Type B pancreatic cell (in vitro differentiated cells): ENCODE results near the gene IQCK. TPM values are rescaled to one million over a fixed set of nuclear protein-coding genes. Genes with fewer than 3 reads are reported as not detected.

Source experiments
- DNase-seq: peaks from one replicate; pipeline ENCODE4 v3.0.0; 2021; ENCODE audit warnings: mixed read lengths; ENCODE audit not compliant: unreplicated experiment; ENCODE audit errors: extremely low spot score
- H3K27ac Mint-ChIP-seq: 2 replicates; pipeline ENCODE4 v1.8.0; 2021; ENCODE audit warnings: mild to moderate bottlenecking, mixed read lengths
- H3K27me3 Mint-ChIP-seq: 2 replicates; pipeline ENCODE4 v1.8.0; 2021; ENCODE audit warnings: mixed read lengths
- H3K36me3 Mint-ChIP-seq: 2 replicates; pipeline ENCODE4 v1.8.0; 2021; ENCODE audit warnings: mixed read lengths
- H3K4me1 Mint-ChIP-seq: one replicate; pipeline ENCODE4 v1.8.0; 2021; ENCODE audit warnings: mixed read lengths; ENCODE audit not compliant: unreplicated experiment
- H3K4me3 Mint-ChIP-seq: 2 replicates; pipeline ENCODE4 v1.8.0; 2021; ENCODE audit warnings: mild to moderate bottlenecking, mixed read lengths
- H3K9me3 Mint-ChIP-seq: 2 replicates; pipeline ENCODE4 v1.8.0; 2021; ENCODE audit warnings: mixed read lengths
- CTCF ChIP-seq: fragments of 200-600 bp; sonication (generic); conservative IDR thresholded peaks from 2 replicates; pipeline ENCODE4 v1.5.0; 2021; ENCODE audit warnings: antibody characterized with exemption, mild to moderate bottlenecking
- total RNA-seq: library from RNA; stranded (reverse); gene quantifications from 2 replicates; pipeline ENCODE4 v1.2.1, GENCODE V29; 2021; ENCODE audit warnings: low replicate concordance

Gene IQCK
- total RNA-seq, 1 donor from 2014 or later: 23.0 TPM

- H3K4me1 Mint-ChIP-seq: peaks cover 12% of the 10 kb centered on the region
- no peak overlapping the region for H3K27ac Mint-ChIP-seq
- no peak for DNase-seq
- H3K27me3 Mint-ChIP-seq: no peaks in the 10 kb centered on the region
- no peak overlapping the region for H3K4me3 Mint-ChIP-seq
- H3K36me3 Mint-ChIP-seq: peaks cover 7% of the 10 kb centered on the region
- TF ChIP-seq CTCF: no peak
- H3K9me3 Mint-ChIP-seq: no peaks in the 10 kb centered on the region
Measured at GRCh38 chr16:19842426-19843157, 124.5 kb downstream of the IQCK start.

DNA sequence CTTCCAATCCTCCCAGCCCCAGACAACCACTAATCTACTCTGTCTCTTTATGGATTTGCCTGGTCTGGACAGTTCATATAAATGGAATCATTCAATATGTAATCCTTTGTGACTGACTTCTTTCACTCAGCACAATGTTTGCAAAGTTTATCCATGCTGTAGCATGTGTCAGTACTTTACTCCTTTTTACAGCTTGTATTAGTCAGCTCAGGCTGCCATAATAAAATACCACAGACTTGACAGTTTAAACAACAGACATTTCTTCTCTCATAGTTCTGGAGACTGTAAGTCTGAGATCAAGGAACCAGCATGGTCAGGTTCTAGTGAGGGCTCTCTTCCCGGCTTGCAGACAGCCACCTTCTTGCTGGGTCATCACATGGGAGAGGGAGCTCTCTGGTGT is 125.3 kb downstream of the IQCK start:
- no peak for DNase-seq

DNA sequence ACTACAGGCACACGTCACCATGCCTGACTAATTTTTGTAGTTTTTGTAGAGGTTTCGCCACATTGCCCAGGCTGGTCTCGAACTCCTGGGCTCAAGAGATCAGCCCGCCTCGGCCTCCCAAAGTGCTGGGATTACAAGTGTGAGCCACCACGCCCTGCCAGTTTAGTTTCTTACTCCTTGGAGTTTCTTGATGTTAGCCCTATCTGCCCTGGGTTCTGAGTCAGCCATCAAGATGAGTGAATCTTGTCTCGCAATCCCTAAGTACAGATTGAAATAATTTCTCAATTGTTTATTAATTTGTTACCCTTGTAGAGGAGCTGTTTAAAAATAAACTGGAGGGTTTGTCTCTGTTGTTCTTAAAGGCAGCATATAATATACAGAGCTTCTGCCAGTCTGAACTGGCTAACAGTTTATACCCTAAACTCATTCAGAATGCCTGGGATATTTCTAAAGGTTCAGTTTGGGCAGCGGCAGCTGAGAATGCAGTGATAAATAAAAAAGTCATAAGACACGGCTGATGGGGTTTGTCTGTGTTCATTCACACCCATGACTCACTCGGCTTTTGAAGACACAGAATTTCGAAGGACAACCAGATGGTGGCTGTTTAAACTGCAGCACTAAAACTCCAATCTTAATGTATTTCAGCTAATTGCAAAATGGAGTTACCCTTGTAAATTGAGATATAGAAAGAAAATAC is 127.0 kb downstream of the IQCK start:
- H3K4me1 Mint-ChIP-seq: peaks cover 5% of the 10 kb centered on the region
- no peaks in the 10 kb centered on the region for H3K27me3 Mint-ChIP-seq
- TF ChIP-seq CTCF: no peak
- H3K9me3 Mint-ChIP-seq: no peaks in the 10 kb centered on the region
- no peak overlapping the region for H3K27ac Mint-ChIP-seq
- peaks cover 8% of the 10 kb centered on the region for H3K36me3 Mint-ChIP-seq
- H3K4me3 Mint-ChIP-seq: no peak overlapping the region
- DNase-seq: no peak

More for the DNA sequence above, 125.3 kb downstream of the IQCK start:
- H3K27ac Mint-ChIP-seq: no peak overlapping the region
- peaks cover 8% of the 10 kb centered on the region for H3K36me3 Mint-ChIP-seq
- H3K4me3 Mint-ChIP-seq: no peak overlapping the region
- no peaks in the 10 kb centered on the region for H3K27me3 Mint-ChIP-seq
- H3K9me3 Mint-ChIP-seq: no peaks in the 10 kb centered on the region
- H3K4me1 Mint-ChIP-seq: peaks cover 5% of the 10 kb centered on the region
- TF ChIP-seq CTCF: no peak

DNA sequence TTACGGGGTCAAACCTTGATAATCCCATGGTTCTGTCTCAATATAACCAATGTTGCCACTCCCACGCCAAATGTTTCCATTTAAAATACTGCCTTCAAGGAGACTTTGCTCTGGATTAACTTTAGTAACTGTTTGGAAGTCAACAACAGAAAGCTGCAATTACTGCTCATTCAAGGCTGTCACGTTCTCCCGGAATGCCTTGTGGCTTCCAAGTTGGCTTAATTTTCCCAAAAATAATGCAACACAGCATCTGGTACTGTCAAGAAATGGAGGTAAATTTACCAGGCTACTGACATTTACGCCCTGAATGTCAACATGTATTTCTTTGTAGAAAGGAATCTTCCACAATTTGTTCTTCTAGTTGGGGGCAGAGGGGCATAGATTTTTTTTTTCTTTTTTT is 128.4 kb downstream of the IQCK start:
- H3K4me1 Mint-ChIP-seq: peaks cover 7% of the 10 kb centered on the region
- no peaks in the 10 kb centered on the region for H3K9me3 Mint-ChIP-seq
- no peak overlapping the region for H3K4me3 Mint-ChIP-seq
- DNase-seq: no peak
- H3K36me3 Mint-ChIP-seq: peaks cover 8% of the 10 kb centered on the region
- TF ChIP-seq CTCF: no peak
- no peak overlapping the region for H3K27ac Mint-ChIP-seq
- no peaks in the 10 kb centered on the region for H3K27me3 Mint-ChIP-seq

DNA sequence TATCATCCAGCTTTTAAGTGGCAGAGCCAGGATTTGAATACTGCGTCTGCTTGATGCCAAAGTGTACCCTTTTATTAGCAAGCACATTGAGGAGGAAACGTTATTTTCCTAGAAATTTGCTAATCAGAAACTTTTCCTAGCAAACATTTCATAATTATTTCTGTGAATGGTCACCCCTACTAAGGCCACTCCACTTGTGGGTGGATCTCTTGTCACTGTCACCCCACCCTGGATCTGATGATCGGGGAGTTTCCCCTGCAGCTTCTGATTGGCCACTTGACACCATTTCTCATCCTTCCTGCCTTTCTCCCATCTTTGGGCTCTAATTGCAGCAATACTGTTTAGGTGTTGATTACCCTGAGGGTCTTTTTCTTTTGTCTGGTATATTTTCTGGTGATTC is 130.7 kb downstream of the IQCK start:
- peaks cover 13% of the 10 kb centered on the region for H3K4me1 Mint-ChIP-seq
- DNase-seq: no peak
- no peaks in the 10 kb centered on the region for H3K9me3 Mint-ChIP-seq
- no peak for TF ChIP-seq CTCF
- H3K27me3 Mint-ChIP-seq: no peaks in the 10 kb centered on the region
- H3K36me3 Mint-ChIP-seq: peaks cover 8% of the 10 kb centered on the region
- H3K27ac Mint-ChIP-seq: no peak overlapping the region
- H3K4me3 Mint-ChIP-seq: no peak overlapping the region
